ENCODE measurements around the gene ACAA2.

The ACAA2 gene

GRCh38 chr18:49762191-49763077 is 50.9 kb downstream of the ACAA2 start:
- no peak for FAIRE-seq

DNA sequence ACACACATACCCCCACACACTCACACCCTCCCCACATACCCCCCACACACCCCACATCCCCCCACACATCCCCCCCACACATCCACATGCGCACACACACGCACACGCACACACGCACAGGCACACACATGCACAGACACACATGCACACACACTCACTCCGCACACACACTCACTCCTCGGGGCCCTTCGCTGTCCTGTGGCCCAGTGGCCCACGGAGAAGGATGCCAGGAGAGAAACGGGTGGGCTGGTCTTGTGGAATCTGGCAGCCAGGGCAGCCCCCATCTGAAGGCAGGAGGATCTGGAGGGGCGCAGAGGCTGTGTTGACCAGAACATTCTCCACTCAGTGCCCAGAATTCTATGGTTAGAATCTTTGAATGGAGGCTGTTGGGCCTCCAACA is 51.6 kb downstream of the ACAA2 start:
- FAIRE-seq = no peak

DNA sequence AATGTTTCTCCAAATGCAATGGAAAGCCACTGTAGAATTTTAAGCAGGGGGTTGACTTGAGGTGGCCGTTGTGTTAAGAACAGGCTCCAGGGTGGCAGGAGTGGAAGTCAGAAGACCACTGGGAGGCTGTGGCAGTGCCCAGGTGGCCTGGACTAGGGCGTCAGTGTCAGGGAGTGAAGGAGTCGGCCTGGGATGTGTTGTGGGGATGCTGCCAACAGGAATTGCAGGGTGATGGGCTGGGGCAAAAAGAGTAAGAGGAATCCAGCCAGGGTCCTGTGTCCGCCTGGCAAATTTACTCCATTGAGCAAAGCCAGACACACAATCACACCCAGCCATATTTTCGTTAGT is 55.1 kb downstream of the ACAA2 start:
- FAIRE-seq = no peak

DNA sequence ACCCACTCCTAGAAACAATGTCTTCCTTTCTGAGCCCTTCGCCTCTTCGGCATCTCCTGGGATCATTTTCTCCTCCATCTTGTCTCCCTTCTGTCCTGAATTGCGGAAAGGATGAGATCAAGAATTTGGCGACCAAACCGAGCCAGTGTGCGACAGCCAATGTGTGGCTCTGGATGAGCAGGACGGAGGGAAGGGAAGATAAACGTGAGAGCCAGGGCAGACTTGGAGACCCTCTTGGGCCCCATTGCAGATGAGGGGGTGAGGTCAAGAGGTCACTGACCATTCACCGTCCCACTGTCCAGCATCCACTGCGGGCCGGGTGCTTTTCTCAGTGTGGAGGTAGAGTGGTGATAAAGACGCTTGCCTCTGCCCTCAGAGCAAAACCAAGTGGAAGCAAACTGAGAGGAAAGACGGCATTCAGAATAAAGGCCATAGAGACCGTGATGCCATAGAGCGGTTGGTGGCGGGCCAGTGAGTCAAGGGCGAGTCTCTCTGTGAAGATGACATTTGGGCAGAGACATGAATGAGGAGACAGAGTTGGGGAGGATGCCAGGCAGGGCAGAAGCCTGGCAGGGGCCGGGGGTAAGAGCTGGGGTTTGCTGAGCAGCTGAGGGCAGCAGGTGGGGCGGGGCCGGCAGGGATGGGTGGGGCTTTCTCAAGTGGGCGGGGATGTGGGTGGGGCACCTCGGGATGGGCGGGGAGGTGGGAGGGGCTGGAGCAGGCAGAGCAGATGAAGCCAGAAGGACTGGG is 55.6 kb downstream of the ACAA2 start:
- no peak for FAIRE-seq

DNA sequence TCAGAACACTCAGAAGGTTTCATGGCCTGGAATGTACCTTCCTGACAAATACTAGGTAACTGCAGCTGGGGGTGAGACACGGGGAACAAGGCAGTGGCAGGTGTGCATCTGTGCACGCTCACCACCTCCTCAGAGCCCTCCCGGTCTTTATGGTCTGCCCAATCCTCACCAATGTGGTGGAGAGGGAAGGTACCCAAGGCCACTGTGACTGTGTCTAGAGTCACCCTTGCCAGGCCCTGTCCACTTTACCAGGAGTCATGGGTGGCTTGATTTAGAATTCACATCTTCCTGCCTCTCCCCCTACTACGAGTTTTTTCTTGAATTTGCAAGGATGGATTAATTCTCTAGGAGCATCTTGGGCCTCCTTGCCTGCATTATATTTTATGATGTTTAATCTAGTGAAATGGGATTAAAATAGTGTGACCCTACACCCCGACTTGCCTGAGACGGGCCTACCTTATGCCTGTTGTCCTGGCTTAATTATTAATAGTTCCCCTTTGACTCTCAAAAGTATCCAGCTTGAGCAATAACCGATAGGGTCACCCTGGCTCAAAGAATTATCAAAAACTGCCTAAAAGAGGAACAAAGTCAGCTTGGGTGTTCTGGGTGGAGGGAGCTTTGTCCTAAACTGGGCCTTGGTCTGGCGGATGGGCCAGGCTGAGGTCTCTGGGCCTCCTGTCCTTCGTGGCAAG is 56.5 kb downstream of the ACAA2 start:
- FAIRE-seq = no peak

DNA sequence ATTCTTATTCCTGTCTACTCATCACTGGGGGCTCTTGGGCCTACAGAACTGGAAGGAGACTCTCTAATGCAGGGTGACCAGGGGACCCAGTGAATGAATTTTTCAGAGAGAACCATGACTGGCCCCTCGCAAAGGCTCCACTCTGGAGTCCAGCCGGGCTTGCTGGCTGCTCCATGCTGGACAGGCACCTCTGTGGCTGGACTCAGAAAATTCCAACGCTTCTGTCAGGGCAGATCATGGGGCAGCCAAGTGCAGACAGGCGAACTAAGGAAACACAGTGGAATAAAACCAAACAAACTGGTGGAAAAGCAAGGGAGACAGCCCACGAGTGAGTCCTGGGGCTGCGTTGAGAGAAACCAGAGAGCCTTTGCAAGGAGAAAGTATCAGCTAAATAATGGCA is 57.2 kb downstream of the ACAA2 start:
- no peak for FAIRE-seq

- no peak for FAIRE-seq
Observed at GRCh38 chr18:49755489-49755888, 57.8 kb downstream of the ACAA2 start.

- FAIRE-seq = no peak
Observed at GRCh38 chr18:49754866-49755265, 58.5 kb downstream of the ACAA2 start.

- no peak for FAIRE-seq
Observed at GRCh38 chr18:49753643-49754042, 59.7 kb downstream of the ACAA2 start.

- no peak for FAIRE-seq
Observed at GRCh38 chr18:49752095-49752457, 61.3 kb downstream of the ACAA2 start.

- FAIRE-seq = no peak
Observed at GRCh38 chr18:49751427-49752094, 61.8 kb downstream of the ACAA2 start.

DNA sequence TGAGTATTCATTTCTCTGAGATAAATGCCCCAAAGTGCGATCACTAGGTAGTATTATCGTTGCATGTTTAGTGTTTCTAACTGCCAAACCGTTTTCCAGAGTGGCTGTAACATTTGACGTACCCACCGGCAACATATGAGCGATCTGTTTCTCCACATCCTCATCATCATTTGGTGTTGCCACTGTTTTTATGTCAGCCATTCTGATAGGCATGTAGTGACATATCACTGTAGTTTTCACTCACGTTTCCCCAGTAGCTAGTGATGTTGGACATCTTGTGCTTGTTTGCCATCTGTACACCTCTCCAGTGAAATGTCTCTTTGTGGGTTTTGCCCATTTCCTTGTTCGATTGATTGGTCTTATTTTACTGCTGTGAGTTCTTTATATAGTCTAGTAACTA is 63.8 kb downstream of the ACAA2 start:
- FAIRE-seq = no peak

DNA sequence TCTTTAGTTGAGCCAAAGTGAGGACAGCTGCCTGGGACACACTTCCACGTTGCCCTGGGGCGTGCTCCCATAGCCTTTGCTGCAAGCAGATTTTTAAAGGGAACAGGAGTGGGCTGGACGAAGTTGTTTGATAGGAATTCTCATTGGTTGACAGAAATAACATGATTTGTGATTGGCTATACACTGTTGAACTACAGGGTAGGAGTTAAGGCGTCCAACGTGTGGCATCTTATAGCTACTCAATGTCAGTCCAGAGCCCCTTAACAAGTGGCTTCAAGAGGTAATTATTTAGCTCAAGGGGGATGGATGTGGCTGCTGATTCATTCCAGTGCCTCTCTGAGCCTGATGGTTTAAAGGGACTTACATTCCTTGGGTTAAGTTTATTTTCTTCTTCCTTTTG is 65.5 kb downstream of the ACAA2 start:
- no peak for FAIRE-seq

GRCh38 chr18:49745045-49746014 is 68.0 kb downstream of the ACAA2 start:
- no peak for FAIRE-seq

- no peak for FAIRE-seq
Observed at GRCh38 chr18:49744376-49745008, 68.8 kb downstream of the ACAA2 start.

- no peak for FAIRE-seq
Observed at GRCh38 chr18:49743117-49743567, 70.2 kb downstream of the ACAA2 start.

- no peak for FAIRE-seq
Observed at GRCh38 chr18:49742316-49743116, 70.8 kb downstream of the ACAA2 start.

- FAIRE-seq = no peak
Observed at GRCh38 chr18:49739275-49739674, 74.1 kb downstream of the ACAA2 start.

DNA sequence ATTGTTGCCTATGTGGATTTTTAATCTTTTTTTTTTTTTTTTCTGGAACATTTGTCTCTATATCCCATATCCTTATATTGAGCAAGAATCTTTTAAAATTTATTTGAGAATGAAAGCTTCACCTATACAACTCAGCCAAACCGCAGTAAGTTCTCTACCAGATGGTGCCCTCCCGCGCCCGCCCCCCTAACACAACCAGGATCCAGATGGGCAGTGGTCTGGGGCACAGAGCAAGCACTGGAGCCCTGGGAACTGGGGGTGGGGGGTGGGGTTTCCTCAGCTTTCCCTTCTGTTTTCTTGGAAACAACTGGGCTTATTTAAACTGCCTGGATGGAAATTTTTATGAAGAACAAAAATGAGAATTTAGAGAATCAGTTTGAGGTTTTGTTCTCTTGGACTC is 74.6 kb downstream of the ACAA2 start:
- no peak for FAIRE-seq

- no peak for FAIRE-seq
Observed at GRCh38 chr18:49734836-49735235, 78.5 kb downstream of the ACAA2 start.
